Sigmoid colon (tissue), 4 donors: ENCODE data around the gene ARHGAP22.

ENCODE experiments used
- POLR2AphosphoS5 ChIP-seq, 4 donors: sonication (generic); formaldehyde crosslinking; IDR thresholded peaks; one replicate each; pipeline ENCODE4 v1.6.1; 2017; ENCODE audit warnings: antibody characterized with exemption in 4 of 4
- TF ChIP-seq, protein P1 (sequence below), 4 experiments: fragments of 450-650 bp in 3 of 4; fragments of 200-600 bp in 1 of 4; IDR thresholded peaks; one replicate each; pipeline ENCODE4 v1.5.1; 2016 to 2019; ENCODE audit warnings: antibody characterized with exemption in 4 of 4, mild to moderate bottlenecking in 3 of 4, moderate library complexity in 2 of 4

DNA sequence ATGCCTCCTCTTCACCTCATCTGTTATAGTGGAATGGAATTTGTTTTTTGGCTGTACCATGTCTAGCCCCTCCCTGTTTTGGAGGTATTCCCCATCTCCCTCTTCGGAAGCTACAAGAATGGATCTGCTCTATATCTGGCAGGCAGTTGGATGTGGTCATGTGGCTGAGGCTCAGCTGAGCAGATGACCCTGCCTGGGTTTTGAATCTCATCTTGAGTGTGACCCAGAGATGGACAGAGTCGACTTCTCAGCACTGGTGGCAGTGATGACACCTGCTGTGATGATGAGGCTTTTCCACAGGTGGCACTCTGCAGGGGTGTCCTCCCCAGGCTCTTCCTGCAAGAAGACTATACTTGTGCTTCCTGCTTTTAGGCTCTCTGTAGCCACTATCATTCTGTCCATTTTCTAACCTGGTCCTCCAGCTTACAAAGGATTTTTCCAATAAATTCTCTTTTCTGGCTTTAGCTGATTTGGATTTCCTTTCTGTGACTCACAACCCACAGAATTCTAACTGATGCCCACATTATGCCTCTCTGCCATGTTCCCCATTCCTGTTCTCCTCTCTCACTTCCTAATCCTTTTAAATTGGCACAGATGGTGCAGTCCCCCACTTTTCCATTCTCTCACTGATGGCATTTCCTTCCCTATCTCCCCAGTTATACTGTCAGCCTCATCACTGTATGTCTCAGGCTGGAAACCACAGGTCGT lies 7.5 kb upstream of the ARHGAP22 start:
- TF ChIP-seq, protein P1, sequence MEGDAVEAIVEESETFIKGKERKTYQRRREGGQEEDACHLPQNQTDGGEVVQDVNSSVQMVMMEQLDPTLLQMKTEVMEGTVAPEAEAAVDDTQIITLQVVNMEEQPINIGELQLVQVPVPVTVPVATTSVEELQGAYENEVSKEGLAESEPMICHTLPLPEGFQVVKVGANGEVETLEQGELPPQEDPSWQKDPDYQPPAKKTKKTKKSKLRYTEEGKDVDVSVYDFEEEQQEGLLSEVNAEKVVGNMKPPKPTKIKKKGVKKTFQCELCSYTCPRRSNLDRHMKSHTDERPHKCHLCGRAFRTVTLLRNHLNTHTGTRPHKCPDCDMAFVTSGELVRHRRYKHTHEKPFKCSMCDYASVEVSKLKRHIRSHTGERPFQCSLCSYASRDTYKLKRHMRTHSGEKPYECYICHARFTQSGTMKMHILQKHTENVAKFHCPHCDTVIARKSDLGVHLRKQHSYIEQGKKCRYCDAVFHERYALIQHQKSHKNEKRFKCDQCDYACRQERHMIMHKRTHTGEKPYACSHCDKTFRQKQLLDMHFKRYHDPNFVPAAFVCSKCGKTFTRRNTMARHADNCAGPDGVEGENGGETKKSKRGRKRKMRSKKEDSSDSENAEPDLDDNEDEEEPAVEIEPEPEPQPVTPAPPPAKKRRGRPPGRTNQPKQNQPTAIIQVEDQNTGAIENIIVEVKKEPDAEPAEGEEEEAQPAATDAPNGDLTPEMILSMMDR (IDR thresholded peaks at IDR 0.05), result no peak
- no peak for TF ChIP-seq POLR2AphosphoS5 (IDR thresholded peaks at IDR 0.05)
